Keratinocyte (primary cell): ENCODE results near the gene SUN5. TPM values are rescaled to one million over a fixed set of nuclear protein-coding genes. Genes with fewer than 3 reads are reported as not detected.

Experiments used
- DNase-seq: peaks from one replicate; pipeline ENCODE4 v3.0.0-alpha.2; 2011; ENCODE audit warnings: low read depth, missing footprints, low spot score
- FAIRE-seq: peaks from 2 replicates; lab custom pipeline; 2011; peaks lifted over from hg19 to GRCh38; lab: Jason Lieb, UNC
- H2AFZ ChIP-seq: 2 replicates; pipeline ENCODE4 v1.6.0; 2012; ENCODE audit warnings: low read length, control low read depth, inconsistent platforms; ENCODE audit not compliant: control insufficient read depth
- H3K27ac ChIP-seq: 2 replicates; pipeline ENCODE4 v1.5.1; 2011; ENCODE audit warnings: low read length; ENCODE audit not compliant: control insufficient read depth, insufficient read depth
- H3K27me3 ChIP-seq: 3 replicates; pipeline ENCODE4 v1.6.0; 2011; ENCODE audit warnings: low read length; ENCODE audit not compliant: control insufficient read depth, insufficient read depth; ENCODE audit errors: extremely low read depth
- H3K36me3 ChIP-seq, 2 experiments: 2 replicates in 1 of 2; 3 replicates in 1 of 2; pipeline ENCODE4 v1.5.1; 2011; ENCODE audit warnings: low read length in 2 of 2, mild to moderate bottlenecking in 1 of 2; ENCODE audit not compliant: control insufficient read depth in 2 of 2, insufficient read depth in 2 of 2; ENCODE audit errors: extremely low read depth in 1 of 2
- H3K4me1 ChIP-seq: 3 replicates; pipeline ENCODE4 v1.5.1; 2011; ENCODE audit warnings: low read length; ENCODE audit not compliant: control insufficient read depth, insufficient read depth; ENCODE audit errors: extremely low read depth
- H3K4me2 ChIP-seq: 3 replicates; pipeline ENCODE4 v1.6.0; 2011; ENCODE audit warnings: low read depth, low read length; ENCODE audit not compliant: control insufficient read depth, insufficient read depth; ENCODE audit errors: extremely low read depth
- H3K4me3 ChIP-seq, 3 experiments: fragments of 200-600 bp in 1 of 3; sonication (generic) in 1 of 3; 2 replicates in 2 of 3; 3 replicates in 1 of 3; pipeline ENCODE4 v1.5.1; 2011 to 2016; ENCODE audit warnings: low read length in 3 of 3, mild to moderate bottlenecking in 3 of 3, control low read depth in 2 of 3, inconsistent platforms in 1 of 3, low read depth in 1 of 3, mixed read lengths in 1 of 3, mixed run types in 1 of 3, moderate library complexity in 1 of 3; ENCODE audit not compliant: control insufficient read depth in 2 of 3, insufficient read depth in 2 of 3; ENCODE audit errors: extremely low read depth in 1 of 3
- H3K79me2 ChIP-seq: 2 replicates; pipeline ENCODE4 v1.6.0; 2012; ENCODE audit warnings: low read length; ENCODE audit not compliant: control insufficient read depth, insufficient read depth
- H3K9ac ChIP-seq: 3 replicates; pipeline ENCODE4 v1.6.0; 2011; ENCODE audit warnings: low read length; ENCODE audit not compliant: control insufficient read depth, insufficient read depth; ENCODE audit errors: extremely low read depth
- H3K9me1 ChIP-seq: 3 replicates; pipeline ENCODE4 v1.6.0; 2011; ENCODE audit warnings: low read length; ENCODE audit not compliant: control insufficient read depth, insufficient read depth; ENCODE audit errors: extremely low read depth
- H3K9me3 ChIP-seq: 2 replicates; pipeline ENCODE4 v1.5.1; 2012; ENCODE audit warnings: low read depth, low read length; ENCODE audit not compliant: control insufficient read depth
- H4K20me1 ChIP-seq: 3 replicates; pipeline ENCODE4 v1.6.0; 2011; ENCODE audit warnings: low read length; ENCODE audit not compliant: control insufficient read depth, insufficient read depth; ENCODE audit errors: extremely low read depth
- EZH2 ChIP-seq: IDR thresholded peaks from one replicate; pipeline ENCODE4 v1.6.1; 2012; ENCODE audit warnings: inconsistent platforms, mild to moderate bottlenecking, low read length, moderate library complexity
- dilution Hi-C: fragments of 300-500 bp; cut with MboI; formaldehyde crosslinking; loops from one replicate; pipeline ENCODE4 v1.7.0; 2020; ENCODE audit warnings: low sequenced_read_pairs; ENCODE audit not compliant: extremely low pct_ligation_motif_present
- polyA plus RNA-seq, 5 experiments: library from polyadenylated mRNA; depleted of rRNA in 3 of 5; stranded (reverse) in 3 of 5; stranded (forward) in 1 of 5; unstranded in 1 of 5; fragments of >200 nt; gene quantifications; 1 replicate in 1 of 5; 2 replicates in 3 of 5; 3 replicates in 1 of 5; pipeline versions ENCODE4 v1.2.1 to v1.2.3, GENCODE V29; 2011 to 2012; ENCODE audit warnings: missing spikeins in 2 of 5, low read depth in 1 of 5, low replicate concordance in 1 of 5
- TF ChIP-seq, protein P1 (sequence below), 3 experiments: IDR thresholded peaks in 1 of 3; conservative IDR thresholded peaks in 1 of 3; optimal IDR thresholded peaks in 1 of 3; 2 replicates in 2 of 3; 3 replicates in 1 of 3; pipeline versions ENCODE3 to v1.5.1; 2011; ENCODE audit warnings: low read length in 3 of 3, mild to moderate bottlenecking in 3 of 3, moderate library complexity in 2 of 3, control low read depth in 1 of 3, inconsistent platforms in 1 of 3; ENCODE audit not compliant: insufficient read depth in 2 of 3; ENCODE audit errors: extremely low read depth in 1 of 3

The SUN5 gene
- polyA plus RNA-seq, 1 donor (not counting 4 experiments of a cell fraction or from before 2014, with no cell fraction given) = not detected

DNA sequence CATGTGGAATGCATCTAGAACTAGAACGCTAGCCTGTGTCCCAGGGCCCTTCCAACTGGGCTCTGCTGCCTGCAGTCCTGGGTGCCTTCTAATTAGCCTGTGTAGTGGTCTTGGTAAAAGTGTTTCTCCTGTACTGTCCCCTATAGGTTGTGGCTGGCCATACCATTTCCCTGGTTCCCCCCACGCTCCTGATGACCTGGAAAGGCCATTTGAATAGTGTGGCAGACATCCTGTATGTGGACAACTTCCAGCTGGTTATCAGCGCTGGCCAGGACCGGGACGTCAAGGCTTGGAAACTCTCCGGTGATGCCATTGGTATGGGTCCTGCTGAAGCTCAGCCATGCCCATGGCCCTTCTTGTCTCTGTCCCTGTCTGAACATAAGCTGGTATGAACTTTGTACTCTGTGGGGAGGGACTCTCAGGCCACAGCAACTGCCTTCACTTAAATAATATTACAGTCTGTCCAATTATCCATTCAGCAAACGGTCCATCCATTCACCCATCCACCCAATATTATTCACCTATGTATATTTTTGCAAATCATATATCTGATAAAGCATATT, 60.7 kb downstream of the SUN5 start:
- Histone ChIP-seq H3K27me3 (no peaks in the 10 kb centered on the region), H3K9me3 (no peaks in the 10 kb centered on the region), H2AFZ (no peak overlapping the region), H3K36me3 (no peaks in the 10 kb centered on the region), H3K4me2 (no peak overlapping the region), H4K20me1 (no peaks in the 10 kb centered on the region), H3K4me1 (no peaks in the 10 kb centered on the region), H3K9me1 (no peaks in the 10 kb centered on the region), H3K79me2 (no peaks in the 10 kb centered on the region), H3K9ac (no peak overlapping the region), H3K27ac (no peak overlapping the region), H3K4me3 (no peak overlapping the region)
- TF ChIP-seq, protein P1, sequence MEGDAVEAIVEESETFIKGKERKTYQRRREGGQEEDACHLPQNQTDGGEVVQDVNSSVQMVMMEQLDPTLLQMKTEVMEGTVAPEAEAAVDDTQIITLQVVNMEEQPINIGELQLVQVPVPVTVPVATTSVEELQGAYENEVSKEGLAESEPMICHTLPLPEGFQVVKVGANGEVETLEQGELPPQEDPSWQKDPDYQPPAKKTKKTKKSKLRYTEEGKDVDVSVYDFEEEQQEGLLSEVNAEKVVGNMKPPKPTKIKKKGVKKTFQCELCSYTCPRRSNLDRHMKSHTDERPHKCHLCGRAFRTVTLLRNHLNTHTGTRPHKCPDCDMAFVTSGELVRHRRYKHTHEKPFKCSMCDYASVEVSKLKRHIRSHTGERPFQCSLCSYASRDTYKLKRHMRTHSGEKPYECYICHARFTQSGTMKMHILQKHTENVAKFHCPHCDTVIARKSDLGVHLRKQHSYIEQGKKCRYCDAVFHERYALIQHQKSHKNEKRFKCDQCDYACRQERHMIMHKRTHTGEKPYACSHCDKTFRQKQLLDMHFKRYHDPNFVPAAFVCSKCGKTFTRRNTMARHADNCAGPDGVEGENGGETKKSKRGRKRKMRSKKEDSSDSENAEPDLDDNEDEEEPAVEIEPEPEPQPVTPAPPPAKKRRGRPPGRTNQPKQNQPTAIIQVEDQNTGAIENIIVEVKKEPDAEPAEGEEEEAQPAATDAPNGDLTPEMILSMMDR (optimal IDR thresholded peaks at IDR 0.05 in 1 of 3, IDR thresholded peaks at IDR 0.05 in 1 of 3, conservative IDR thresholded peaks at IDR 0.05 in 1 of 3; ENCODE audit: extremely low read depth in 1 of 3, insufficient read depth in 2 of 3, low read length in 3 of 3) = no peak
- TF ChIP-seq EZH2 = no peak
- no peak for FAIRE-seq
- dilution Hi-C loops = no loop called here
- no peak for DNase-seq

DNA sequence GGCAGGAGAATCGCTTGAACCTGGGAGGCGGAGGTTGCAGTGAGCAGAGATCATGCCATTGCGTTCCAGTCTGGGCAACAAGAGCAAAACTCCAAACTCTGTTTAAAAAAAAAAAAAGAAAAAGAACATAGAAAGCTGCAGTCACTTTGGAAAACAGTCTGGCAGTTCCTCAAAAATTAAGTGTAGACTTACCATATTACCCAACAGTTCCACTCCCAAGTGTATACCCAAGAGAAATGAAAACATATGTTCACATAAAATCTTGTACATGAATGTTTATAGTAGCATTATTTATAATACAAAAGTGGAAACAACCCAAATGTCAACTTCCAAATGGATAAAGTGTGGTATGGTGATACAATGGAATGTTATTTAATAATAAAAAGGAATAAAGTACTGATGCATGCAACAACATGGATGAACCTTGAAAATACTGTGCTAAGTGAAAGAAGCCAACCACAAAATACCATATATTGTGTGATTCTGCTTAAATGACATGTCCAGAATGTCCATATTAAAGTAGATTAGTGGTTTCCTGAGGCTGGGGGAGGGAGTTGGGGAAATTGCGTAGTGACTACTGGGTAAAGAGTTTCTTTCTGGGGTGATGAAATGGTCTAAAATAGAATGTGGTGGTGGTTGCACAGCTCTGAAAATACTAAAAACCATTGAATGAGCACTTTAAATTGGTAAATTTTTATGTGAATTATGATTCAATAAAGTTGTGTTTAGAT, 62.9 kb downstream of the SUN5 start:
- DNase-seq = no peak
- Histone ChIP-seq H3K4me3 (no peak overlapping the region), H3K79me2 (no peaks in the 10 kb centered on the region), H3K9me3 (no peaks in the 10 kb centered on the region), H3K27ac (no peak overlapping the region), H3K4me1 (no peaks in the 10 kb centered on the region), H2AFZ (no peak overlapping the region), H4K20me1 (no peaks in the 10 kb centered on the region), H3K27me3 (no peaks in the 10 kb centered on the region), H3K4me2 (no peak overlapping the region), H3K36me3 (no peaks in the 10 kb centered on the region), H3K9me1 (no peaks in the 10 kb centered on the region), H3K9ac (no peak overlapping the region)
- TF ChIP-seq EZH2 = no peak
- TF ChIP-seq, protein P1 (optimal IDR thresholded peaks at IDR 0.05 in 1 of 3, IDR thresholded peaks at IDR 0.05 in 1 of 3, conservative IDR thresholded peaks at IDR 0.05 in 1 of 3; ENCODE audit: extremely low read depth in 1 of 3, insufficient read depth in 2 of 3, low read length in 3 of 3) = no peak
- FAIRE-seq = no peak
- dilution Hi-C loops = no loop called here
